NCI-H446 treated with DMSO at 0.1 percent for 48 hours (cell line): ENCODE measurements around the gene IL1F10.

Experiments used
- DNase-seq: peaks from one replicate; lab custom pipeline; 2025; lab: John Stamatoyannopoulos, UW

Gene IL1F10

GRCh38 chr2:113067681-113068080, at the start of gene IL1F10:
TSS of gene IL1F10 (plus strand) at chr2:113067970. CDS start at chr2:113072739, 4,769 bp downstream.
- DNase-seq: no peak

- no peak for DNase-seq
These were observed 49.3 kb upstream of the IL1F10 start for GRCh38 chr2:113018509-113018908.

GRCh38 chr2:113021312-113021711, 46.5 kb upstream of the IL1F10 start:
- no peak for DNase-seq

DNA sequence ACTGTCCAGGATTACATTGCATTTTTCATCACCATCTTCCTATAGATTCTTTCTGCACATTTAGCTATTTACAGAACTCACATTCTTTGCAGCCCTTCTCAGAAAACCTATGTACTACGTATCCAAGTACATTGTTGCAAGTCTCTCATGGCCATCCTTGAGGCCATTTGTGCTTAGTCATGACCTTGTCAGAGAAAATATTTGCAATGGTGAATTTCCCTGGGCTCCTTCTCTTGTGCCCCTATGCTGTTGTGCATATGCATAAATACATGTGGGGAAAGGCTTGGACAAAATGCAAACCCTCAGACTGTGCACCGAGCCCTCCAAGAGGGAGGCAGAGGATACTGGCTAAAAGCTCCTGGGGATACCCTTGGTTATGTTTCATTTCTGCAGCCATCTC, 43.0 kb upstream of the IL1F10 start:
- no peak for DNase-seq

GRCh38 chr2:113025737-113026136, 42.0 kb upstream of the IL1F10 start:
- no peak for DNase-seq

DNA sequence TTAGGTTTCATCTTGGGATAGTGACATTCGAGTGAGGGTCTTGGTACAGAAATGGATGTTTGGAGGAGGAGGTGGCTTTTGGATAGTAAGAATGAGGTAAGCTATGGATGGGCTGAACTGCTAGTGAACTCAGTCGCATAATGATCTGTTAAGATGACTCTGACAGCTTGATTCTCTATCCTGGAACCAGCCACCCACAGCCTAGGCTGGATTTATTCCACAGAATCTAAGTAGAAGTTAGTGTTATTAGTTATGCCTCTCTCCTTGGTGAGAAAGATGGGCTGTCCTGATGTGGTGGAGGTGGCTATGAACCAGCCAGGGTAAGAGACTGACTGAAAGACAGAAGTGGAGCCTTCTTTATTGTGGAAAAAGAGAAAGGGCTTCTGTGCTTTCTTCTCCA, 40.1 kb upstream of the IL1F10 start:
- no peak for DNase-seq

DNA sequence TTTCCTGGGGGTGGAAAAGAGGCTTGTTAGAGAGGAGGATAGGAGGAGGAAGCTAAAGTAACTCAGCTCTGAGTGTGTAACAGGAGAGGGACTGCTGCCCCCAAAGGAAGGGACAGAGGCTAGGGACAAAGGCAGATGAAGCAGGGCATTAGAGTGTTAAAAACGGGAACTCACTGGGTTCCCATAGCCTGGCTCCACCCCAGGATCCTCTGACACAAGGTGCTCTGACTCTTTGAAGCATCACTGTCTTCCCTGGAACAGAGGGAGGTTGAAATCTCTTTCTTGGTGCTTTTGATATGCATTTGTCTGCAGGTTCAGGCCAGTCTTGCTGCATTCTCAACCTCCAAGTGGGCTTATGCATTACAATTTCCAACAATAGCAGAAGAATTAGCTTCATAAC, 39.7 kb upstream of the IL1F10 start:
- no peak for DNase-seq

GRCh38 chr2:113032737-113033136, 35.0 kb upstream of the IL1F10 start:
- DNase-seq: no peak

GRCh38 chr2:113034016-113034415, 33.8 kb upstream of the IL1F10 start:
- DNase-seq: no peak

DNA sequence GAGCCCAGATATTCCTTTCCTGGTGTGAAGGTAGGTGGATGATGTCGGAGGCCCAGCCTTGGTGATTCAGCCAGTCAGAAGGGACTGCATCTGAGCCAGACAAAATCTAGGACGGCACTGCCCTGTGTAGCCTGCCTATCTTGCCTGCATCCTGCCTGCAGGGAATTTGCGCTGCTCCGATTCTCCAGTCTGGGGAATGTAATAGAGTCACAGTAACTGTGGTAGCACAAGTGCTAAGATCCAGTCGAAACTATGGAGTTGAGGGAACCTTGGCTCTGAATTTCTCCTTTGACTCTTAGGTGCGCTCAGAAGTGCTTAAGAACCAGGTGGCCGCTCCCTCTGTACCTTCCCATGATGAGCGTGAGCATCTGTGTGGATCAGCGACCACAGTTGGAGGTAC, 31.0 kb upstream of the IL1F10 start:
- DNase-seq: no peak

DNA sequence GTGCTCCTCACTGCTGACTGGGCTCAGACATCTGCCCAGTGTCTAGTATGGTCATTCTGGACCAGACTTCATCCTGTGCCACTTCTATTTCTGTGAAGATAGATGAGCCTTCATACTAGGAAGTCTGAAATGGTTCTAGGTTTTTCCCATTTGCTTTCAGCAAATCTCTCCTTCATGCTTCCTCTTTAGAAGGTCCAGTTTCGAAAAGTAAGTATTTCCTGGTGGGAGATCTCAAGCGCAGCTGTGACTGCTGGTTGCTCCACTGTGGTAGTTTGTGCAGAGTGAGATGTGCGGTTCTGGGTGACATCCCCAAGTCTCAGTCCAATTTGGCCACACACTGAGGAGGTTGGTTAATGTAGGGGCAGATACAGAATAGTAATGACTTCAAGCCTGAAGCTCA, 29.5 kb upstream of the IL1F10 start:
- no peak for DNase-seq

DNA sequence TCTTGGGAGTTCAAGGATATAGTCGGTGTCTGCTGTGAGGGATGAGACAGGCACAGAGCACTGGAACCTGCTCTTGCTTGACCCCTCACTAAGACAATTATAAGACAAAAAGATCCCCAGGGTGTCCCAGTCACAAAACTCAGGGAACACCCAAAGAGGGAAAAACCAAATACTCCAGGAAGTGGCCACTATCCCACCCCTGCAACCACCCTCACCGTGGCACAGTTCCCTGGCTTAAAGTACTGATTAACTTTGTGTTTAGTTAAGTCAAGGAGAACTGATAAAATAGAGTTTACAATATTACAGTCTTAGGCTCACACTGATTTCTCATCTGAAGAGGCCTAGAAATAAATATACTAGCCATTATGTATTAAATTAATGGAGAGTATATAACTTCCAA, 28.6 kb upstream of the IL1F10 start:
- DNase-seq: no peak

- DNase-seq: no peak
These were observed 28.1 kb upstream of the IL1F10 start for GRCh38 chr2:113039719-113040118.

DNA sequence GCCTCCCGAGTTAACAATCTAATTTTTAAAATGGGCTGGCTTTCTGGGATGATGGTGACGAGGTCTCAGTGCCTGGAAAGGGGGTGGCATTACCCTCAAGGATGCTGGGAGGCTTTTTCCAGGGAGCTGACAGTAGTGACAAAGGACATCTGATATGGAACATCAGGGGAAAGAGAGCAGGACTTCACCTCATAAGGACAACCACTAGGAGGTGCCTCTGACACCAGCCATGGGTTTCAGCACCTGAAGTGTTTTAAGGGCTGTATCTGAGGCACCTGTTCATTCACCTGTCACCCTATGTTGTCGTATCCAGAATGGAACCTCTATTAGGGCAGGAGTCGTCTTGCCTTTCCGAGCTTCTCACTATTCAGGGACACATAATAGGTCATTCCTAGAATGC, 25.9 kb upstream of the IL1F10 start:
- no peak for DNase-seq

DNA sequence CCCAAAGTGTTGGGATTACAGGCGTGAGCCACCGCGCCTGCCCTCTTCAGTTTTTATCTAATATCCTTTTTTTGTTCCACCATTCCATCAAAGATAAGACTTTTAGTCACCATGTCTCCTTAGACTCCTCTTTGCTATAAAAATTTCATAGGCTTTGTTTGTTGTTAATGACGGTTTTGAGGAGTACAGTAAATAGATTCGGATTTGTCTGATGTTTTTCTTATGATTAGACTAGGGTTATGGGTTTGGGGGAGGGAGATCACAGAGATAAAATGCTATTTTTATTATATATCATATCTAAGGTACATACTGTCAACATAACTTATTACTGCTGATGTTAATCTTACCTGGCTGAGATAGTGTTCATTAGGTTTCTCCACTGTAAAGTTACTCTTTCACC, 21.3 kb upstream of the IL1F10 start:
- DNase-seq: no peak

DNA sequence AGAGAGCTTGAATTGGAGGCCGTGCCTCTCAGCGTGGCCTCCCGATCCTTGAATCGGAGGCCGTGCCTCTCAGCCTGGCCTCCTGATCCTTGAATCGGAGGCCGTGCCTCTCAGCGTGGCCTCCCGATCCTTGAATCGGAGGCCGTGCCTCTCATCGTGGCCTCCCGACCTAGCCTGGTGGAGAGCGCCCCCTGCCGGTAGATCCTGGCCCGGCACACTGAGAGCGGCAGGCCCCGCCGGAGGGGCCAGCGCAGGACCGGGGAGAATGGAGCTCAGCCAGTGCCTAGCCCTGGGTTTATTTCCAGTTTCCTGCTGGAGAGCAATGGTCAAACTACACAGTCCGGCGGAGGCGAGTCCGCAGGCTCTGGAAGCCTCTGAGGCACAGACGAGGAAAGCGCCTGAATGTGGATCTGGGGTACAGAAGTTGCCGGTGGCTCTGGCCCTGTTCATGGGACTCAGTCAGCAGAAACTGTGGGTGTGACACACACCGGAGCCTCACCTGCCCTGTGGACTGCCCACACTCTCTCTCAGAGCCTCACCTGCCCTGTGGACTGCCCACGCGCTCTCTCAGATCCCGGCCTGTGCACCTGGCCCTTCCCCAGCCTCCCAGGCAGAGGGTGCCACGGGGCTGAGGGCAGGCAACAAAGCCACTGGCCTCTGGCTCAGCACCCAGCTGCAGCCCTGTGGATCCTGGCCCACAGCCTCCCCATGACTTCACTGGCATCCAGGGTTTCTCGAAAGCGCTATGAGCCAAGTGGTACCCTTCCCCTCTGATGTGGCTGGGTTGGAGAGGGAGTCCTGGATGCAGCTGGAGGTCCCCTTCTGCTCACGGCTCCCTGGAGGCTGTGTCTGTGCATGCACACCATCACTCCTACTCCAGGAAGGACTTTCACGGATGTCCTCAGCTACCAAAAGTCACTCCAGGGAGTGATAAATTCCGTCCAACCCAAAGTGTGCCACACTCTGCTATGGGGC, 16.6 kb upstream of the IL1F10 start:
- no peak for DNase-seq

DNA sequence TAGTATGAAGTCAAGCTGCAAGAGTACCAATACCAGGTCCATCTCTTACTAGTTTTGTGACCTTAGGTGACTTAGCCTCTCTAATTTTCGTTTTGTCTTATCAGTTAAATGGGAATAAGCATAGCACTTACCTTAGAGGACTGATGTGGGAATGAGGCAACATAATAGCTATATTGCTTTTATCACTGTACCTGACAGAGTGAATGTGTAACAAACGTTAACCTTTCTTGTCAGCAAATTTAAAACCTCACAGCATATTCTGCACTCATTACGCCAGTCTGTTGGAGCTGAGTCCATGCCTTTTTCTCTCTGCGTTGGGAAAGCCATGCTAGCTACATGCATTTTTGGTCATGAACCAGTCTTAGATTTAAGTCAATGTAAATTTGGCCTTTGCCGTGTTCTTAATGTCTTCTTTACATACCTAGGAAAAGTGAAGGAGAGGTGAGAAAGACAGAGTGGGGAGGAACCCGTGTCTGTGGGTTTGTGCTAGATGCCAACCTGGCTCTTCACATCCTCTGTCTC, 15.3 kb upstream of the IL1F10 start, which contains the start of gene IL36B:
TSS of gene IL36B (minus strand) at position 472 of the 522 bp plus-strand sequence.
- no peak for DNase-seq

GRCh38 chr2:113053666-113054065, 14.1 kb upstream of the IL1F10 start:
- DNase-seq: no peak

GRCh38 chr2:113054066-113054465, 13.7 kb upstream of the IL1F10 start:
- no peak for DNase-seq

- no peak for DNase-seq
These were observed 11.2 kb upstream of the IL1F10 start for GRCh38 chr2:113056521-113056920.

GRCh38 chr2:113057117-113057516, 10.7 kb upstream of the IL1F10 start:
- DNase-seq: no peak

GRCh38 chr2:113058411-113058994, 9.3 kb upstream of the IL1F10 start:
- no peak for DNase-seq
